ENCODE results near the gene DEPDC5.

The DEPDC5 gene

GRCh38 chr22:31816750-31817149, 62.9 kb downstream of the DEPDC5 start:
- DNase-seq, result no peak

- no peak for DNase-seq
These were observed 64.9 kb downstream of the DEPDC5 start for GRCh38 chr22:31818481-31819392.

GRCh38 chr22:31820655-31821054, 66.8 kb downstream of the DEPDC5 start:
- no peak for DNase-seq

- no peak for DNase-seq
These were observed 67.8 kb downstream of the DEPDC5 start for GRCh38 chr22:31821572-31821971.

GRCh38 chr22:31822523-31822922, 68.7 kb downstream of the DEPDC5 start:
- no peak for DNase-seq

- DNase-seq, result no peak
These were observed 71.7 kb downstream of the DEPDC5 start for GRCh38 chr22:31825513-31825912.

- no peak for DNase-seq
These were observed 72.6 kb downstream of the DEPDC5 start for GRCh38 chr22:31826443-31826842.

GRCh38 chr22:31828739-31829138, 74.9 kb downstream of the DEPDC5 start:
- DNase-seq, result no peak

- no peak for DNase-seq
These were observed 75.7 kb downstream of the DEPDC5 start for GRCh38 chr22:31829505-31829904.

- DNase-seq, result no peak
These were observed 76.9 kb downstream of the DEPDC5 start for GRCh38 chr22:31830721-31831070.

GRCh38 chr22:31833930-31834329, 80.1 kb downstream of the DEPDC5 start:
- no peak for DNase-seq

GRCh38 chr22:31836010-31836409, 82.2 kb downstream of the DEPDC5 start:
- DNase-seq, result no peak

GRCh38 chr22:31838917-31839316, 85.1 kb downstream of the DEPDC5 start:
- DNase-seq, result no peak

- no peak for DNase-seq
These were observed 86.2 kb downstream of the DEPDC5 start for GRCh38 chr22:31839986-31840385.

GRCh38 chr22:31840585-31840984, 86.8 kb downstream of the DEPDC5 start:
- DNase-seq, result no peak

- DNase-seq, result no peak
These were observed 87.4 kb downstream of the DEPDC5 start for GRCh38 chr22:31841078-31841827.

- DNase-seq, result no peak
These were observed 89.7 kb downstream of the DEPDC5 start for GRCh38 chr22:31843526-31843925.

GRCh38 chr22:31844941-31845340, 91.1 kb downstream of the DEPDC5 start:
- no peak for DNase-seq

- no peak for DNase-seq
These were observed 92.6 kb downstream of the DEPDC5 start for GRCh38 chr22:31846161-31847115.

GRCh38 chr22:31848411-31848810, 94.6 kb downstream of the DEPDC5 start:
- DNase-seq, result no peak

GRCh38 chr22:31850135-31850534, 96.3 kb downstream of the DEPDC5 start:
- no peak for DNase-seq

- DNase-seq, result no peak
These were observed 99.0 kb downstream of the DEPDC5 start for GRCh38 chr22:31852691-31853421.

Measured in SIG-M5 (cell line).